Right atrium auricular region (tissue), 2 donors: Measurements from ENCODE around the gene ASTN2. TPM values are rescaled to one million over a fixed set of nuclear protein-coding genes. Genes with fewer than 3 reads are reported as not detected.

Experiments
- DNase-seq: peaks from one replicate; pipeline ENCODE4 v3.0.0-alpha.2; 2019; ENCODE audit warnings: low spot score
- H3K27ac ChIP-seq, 2 donors: fragments of 200-600 bp; sonication (generic); 1 replicate in 1 of 2; 2 replicates in 1 of 2; pipeline ENCODE4 v1.5.1; 2016 to 2019
- H3K27me3 ChIP-seq, 2 donors: fragments of 200-600 bp; sonication (generic); one replicate each; pipeline versions ENCODE4 v1.5.1 to v1.6.0; 2017 to 2019
- H3K36me3 ChIP-seq: fragments of 200-600 bp; sonication (generic); one replicate; pipeline ENCODE4 v1.5.1; 2016
- H3K4me1 ChIP-seq, 2 donors: fragments of 200-600 bp; sonication (generic); one replicate each; pipeline versions ENCODE4 v1.5.1 to v1.6.0; 2017 to 2019
- H3K4me3 ChIP-seq, 2 donors: fragments of 200-600 bp; sonication (generic); 1 replicate in 1 of 2; 2 replicates in 1 of 2; pipeline ENCODE4 v1.5.1; 2017 to 2019; ENCODE audit warnings: mild to moderate bottlenecking in 1 of 2, moderate library complexity in 1 of 2
- H3K9me3 ChIP-seq, 2 donors: fragments of 200-600 bp; sonication (generic); one replicate each; pipeline ENCODE4 v1.5.1; 2019
- total RNA-seq, 2 donors: library from RNA; depleted of rRNA; stranded (reverse); fragments of >200 nt; gene quantifications; one replicate each; pipeline ENCODE4 v1.1.0, GENCODE V29; 2016
- TF ChIP-seq, protein P1 (sequence below), 2 donors: fragments of 200-600 bp; sonication (generic); IDR thresholded peaks; one replicate each; pipeline ENCODE4 v1.5.1; 2019; ENCODE audit warnings: antibody characterized with exemption in 2 of 2

Gene ASTN2
- total RNA-seq, 2 donors from 2014 or later, result 11.1 to 32.2 TPM

GRCh38 chr9:116626762-116627161, 788.1 kb downstream of the ASTN2 start:
- no peaks in the 10 kb centered on the region for H3K36me3 ChIP-seq
- TF ChIP-seq, protein P1, sequence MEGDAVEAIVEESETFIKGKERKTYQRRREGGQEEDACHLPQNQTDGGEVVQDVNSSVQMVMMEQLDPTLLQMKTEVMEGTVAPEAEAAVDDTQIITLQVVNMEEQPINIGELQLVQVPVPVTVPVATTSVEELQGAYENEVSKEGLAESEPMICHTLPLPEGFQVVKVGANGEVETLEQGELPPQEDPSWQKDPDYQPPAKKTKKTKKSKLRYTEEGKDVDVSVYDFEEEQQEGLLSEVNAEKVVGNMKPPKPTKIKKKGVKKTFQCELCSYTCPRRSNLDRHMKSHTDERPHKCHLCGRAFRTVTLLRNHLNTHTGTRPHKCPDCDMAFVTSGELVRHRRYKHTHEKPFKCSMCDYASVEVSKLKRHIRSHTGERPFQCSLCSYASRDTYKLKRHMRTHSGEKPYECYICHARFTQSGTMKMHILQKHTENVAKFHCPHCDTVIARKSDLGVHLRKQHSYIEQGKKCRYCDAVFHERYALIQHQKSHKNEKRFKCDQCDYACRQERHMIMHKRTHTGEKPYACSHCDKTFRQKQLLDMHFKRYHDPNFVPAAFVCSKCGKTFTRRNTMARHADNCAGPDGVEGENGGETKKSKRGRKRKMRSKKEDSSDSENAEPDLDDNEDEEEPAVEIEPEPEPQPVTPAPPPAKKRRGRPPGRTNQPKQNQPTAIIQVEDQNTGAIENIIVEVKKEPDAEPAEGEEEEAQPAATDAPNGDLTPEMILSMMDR (IDR thresholded peaks at IDR 0.05), result no peak
- H3K4me1 ChIP-seq, result peaks cover 0 to 7% of the 10 kb centered on the region in 2 donors
- H3K27ac ChIP-seq, result no peak overlapping the region
- H3K9me3 ChIP-seq, result no peaks in the 10 kb centered on the region
- no peak overlapping the region for H3K4me3 ChIP-seq
- H3K27me3 ChIP-seq, result no peaks in the 10 kb centered on the region
- no peak for DNase-seq

DNA sequence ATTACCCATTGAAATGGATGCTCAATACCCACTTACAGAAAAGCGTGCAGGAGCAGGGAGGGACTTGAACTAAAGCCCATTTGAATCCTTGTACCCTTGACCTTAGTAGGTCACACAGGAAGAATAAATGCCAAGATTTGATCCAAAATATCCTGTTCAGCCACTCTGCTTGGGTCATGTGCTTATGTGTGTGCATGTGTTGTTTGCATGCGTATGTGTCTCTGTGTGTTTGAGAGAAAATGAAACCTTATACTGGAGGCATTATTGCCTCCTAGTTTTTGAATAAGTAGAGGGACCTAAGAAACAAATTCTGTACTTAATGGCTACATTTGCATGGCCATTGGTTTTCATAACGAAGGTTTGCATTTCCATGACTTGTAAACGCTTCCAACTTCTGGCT, 791.1 kb downstream of the ASTN2 start:
- H3K27ac ChIP-seq, result peak overlapping the region; percentile 27 to 33
- H3K4me3 ChIP-seq, result no peak overlapping the region
- no peak for DNase-seq
- H3K27me3 ChIP-seq, result no peaks in the 10 kb centered on the region
- peaks cover 0 to 7% of the 10 kb centered on the region in 2 donors for H3K4me1 ChIP-seq
- H3K36me3 ChIP-seq, result no peaks in the 10 kb centered on the region
- no peaks in the 10 kb centered on the region for H3K9me3 ChIP-seq
- TF ChIP-seq, protein P1 (IDR thresholded peaks at IDR 0.05), result no peak

DNA sequence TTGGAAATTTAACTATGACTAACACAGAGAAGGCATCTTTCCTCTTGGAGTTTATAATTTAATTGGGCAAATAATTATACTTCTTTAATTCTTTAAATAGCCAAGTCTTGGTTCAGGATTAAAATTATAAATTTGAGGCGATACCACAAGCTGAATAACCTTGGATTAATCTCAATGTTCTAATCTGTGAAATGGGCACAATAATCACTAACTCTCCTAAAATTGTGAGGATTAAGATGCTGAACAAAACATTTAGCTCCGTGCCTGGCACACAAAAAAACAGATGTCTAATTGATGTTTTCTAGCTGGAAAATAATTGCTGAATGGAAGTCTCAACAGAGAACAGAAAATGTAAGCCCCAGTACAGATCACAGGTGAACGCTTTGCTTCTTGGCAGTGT, 797.5 kb downstream of the ASTN2 start:
- H3K27ac ChIP-seq, result no peak overlapping the region
- no peaks in the 10 kb centered on the region for H3K9me3 ChIP-seq
- TF ChIP-seq, protein P1 (IDR thresholded peaks at IDR 0.05), result no peak
- no peaks in the 10 kb centered on the region for H3K4me1 ChIP-seq
- H3K36me3 ChIP-seq, result no peaks in the 10 kb centered on the region
- no peak overlapping the region for H3K4me3 ChIP-seq
- DNase-seq, result no peak
- no peaks in the 10 kb centered on the region for H3K27me3 ChIP-seq

DNA sequence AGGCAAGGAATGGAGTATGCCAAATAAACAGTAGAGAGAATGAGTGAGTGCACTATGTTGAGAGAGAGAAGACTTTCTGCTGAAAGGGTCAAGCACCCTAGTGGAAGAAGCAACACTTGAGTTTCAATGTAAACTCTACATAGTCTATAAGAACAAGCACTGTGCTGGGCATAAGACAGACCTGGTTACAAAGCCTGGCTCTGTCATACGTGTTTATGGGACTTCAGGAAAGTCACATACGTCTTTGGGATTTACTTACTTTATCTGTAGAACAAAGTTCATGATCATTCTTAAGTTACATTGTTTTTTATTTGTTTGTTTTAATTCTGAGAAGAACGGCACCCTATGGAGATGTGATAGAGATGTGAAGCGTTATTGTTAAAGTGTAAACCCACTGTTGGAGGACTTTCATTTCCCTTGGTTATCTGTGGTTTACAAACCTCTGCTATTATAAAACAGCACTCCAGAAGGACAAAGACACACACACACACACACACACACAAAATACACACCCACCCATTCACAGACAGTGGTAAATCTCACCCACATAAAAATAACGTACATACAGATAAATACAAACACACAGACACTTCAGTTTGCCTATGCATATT, 798.4 kb downstream of the ASTN2 start:
- no peak overlapping the region for H3K4me3 ChIP-seq
- no peaks in the 10 kb centered on the region for H3K4me1 ChIP-seq
- no peaks in the 10 kb centered on the region for H3K27me3 ChIP-seq
- no peak for DNase-seq
- no peaks in the 10 kb centered on the region for H3K9me3 ChIP-seq
- TF ChIP-seq, protein P1 (IDR thresholded peaks at IDR 0.05), result no peak
- H3K27ac ChIP-seq, result no peak overlapping the region
- H3K36me3 ChIP-seq, result no peaks in the 10 kb centered on the region

DNA sequence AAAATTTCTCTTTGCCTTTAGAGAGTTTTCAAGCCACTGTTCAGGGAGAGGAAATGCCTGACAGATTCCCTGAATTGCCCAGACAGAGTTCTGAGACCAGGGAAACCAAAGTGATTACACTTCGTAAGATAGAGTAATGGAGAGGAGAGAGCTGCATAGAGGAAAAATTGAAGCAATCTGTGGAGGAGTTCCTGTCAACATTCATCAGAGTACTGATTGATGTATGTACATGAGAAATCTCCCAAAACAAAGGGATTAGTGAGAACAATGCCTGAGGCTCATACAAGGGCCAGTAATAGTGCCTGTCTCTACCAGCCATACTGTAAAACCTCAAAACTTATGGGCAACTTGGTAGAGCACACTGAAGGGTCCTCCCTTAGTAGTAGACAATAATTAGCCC, 806.8 kb downstream of the ASTN2 start:
- Histone ChIP-seq H3K4me3 (no peak overlapping the region), H3K4me1 (no peaks in the 10 kb centered on the region), H3K27me3 (no peaks in the 10 kb centered on the region), H3K9me3 (peaks cover 0 to 5% of the 10 kb centered on the region in 2 donors), H3K27ac (no peak overlapping the region), H3K36me3 (no peaks in the 10 kb centered on the region)
- TF ChIP-seq, protein P1 (IDR thresholded peaks at IDR 0.05), result no peak
- no peak for DNase-seq

- no peaks in the 10 kb centered on the region for H3K4me1 ChIP-seq
- H3K4me3 ChIP-seq, result no peak overlapping the region
- H3K27ac ChIP-seq, result peak overlapping the region; percentile 18 to 55
- H3K9me3 ChIP-seq, result peaks cover 0 to 5% of the 10 kb centered on the region in 2 donors
- DNase-seq, result peak; percentile 64
- H3K36me3 ChIP-seq, result no peaks in the 10 kb centered on the region
- TF ChIP-seq, protein P1 (IDR thresholded peaks at IDR 0.05), result no peak
- no peaks in the 10 kb centered on the region for H3K27me3 ChIP-seq
Observed at GRCh38 chr9:116605904-116606341, 808.9 kb downstream of the ASTN2 start.
